NCI-H345 treated with DMSO at 0.1 percent for 48 hours (cell line): Measurements from ENCODE around the gene NDUFS3.

Source experiments
- DNase-seq: peaks from one replicate; lab custom pipeline; 2025; ENCODE audit not compliant: unreplicated experiment; lab: John Stamatoyannopoulos, UW

Gene NDUFS3

DNA sequence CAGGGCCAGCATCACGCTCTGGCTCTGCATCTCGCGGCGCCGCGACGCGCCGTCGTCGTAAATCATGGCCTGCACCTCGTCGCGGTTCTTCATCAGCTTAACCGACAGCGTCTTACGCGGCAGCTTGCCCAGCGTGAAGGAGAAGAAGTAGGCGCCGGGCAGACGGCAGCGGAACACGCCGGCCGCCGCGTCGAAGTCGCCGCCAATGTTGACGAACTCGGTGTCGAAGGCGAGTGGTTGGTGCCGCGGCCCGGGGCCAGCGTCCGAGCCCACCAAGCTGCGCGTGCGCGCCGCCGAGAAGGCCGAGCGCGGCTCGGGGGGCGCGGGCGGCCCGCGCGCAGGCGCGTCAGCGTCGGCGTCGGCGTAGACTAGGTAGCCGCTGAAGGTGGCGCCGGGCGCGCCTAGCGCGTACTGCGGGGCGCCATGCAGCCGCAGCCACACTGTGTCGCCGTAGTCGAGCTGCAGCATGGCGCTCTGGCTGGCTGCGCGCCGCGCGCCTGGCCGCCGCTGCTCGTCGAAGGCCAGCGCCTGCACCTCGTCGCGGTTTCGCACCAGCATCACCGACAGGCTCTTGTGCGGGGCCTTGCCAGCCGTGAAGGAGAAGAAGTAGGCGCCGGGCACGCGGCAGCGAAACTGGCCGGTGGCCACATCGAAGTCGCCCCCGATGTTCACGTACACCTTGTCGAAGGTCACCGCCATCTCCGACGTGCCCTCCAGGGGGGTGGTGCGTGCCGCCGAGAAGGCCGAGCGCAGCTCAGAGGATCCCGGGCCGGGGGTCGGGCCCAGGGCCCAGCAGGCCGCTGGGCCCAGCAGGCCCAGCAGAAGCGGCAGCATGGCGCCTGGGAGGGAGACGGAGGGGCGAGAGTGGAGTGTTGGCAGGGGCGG lies 11.3 kb downstream of the NDUFS3 start:
- DNase-seq, result no peak

DNA sequence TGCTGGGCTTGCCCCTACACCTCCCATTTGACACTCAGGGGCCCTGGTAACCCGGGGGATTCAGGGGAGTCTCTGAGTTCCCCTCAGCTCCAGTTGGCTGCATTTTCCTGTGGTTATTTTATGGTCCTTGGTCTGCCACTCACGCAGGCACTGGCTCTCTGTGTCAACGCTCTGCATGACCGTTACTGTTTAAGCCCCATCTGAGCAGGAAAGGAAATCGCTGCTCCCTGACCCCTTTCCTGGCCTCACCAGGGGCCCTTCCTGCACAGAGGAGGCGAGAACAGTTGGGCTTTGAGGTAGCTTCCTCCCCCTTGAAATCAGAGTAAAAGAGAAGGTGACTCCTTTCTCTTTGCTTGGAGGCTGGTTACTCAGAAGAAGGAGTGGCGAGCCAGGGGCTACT lies 12.9 kb downstream of the NDUFS3 start:
- DNase-seq, result no peak

DNA sequence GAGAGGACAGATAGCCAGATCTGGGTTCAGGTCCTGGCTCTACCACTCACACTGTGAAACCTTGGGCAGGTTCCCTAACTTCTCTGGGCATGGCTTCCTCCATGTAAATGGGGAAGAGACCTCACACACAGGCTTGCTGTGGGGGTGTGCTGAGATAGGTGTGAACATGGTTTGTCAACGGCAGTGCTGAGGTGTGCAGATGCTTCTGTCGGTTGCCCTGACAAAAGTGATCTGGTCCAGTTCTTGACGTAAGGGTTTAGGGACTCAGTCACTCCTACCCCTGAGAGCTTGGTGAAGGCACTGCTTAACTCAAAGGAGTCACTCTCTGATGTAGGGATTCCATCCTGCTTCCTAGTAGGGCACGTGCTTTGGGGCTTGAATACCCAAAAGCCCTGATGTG lies 13.4 kb downstream of the NDUFS3 start:
- DNase-seq, result no peak

DNA sequence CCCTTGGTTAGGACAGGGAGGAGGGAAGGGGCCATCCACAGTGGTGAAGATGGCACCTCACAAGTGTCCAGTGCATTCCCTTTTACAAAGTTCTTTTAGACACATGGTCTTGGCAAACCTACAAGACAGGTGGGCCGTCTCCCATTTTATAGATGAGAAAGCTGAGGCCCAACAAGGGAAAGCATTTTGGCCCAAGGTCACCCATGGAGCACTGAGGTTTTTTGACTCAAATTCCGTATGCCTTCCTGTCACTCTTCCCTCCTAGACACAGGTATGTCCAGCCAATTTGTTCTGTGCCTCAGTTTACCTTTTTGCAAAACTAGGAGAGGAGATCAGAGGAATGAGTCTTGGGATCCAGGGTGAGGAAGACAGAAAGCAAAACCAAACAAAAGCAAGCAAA lies 14.1 kb downstream of the NDUFS3 start:
- DNase-seq, result no peak

DNA sequence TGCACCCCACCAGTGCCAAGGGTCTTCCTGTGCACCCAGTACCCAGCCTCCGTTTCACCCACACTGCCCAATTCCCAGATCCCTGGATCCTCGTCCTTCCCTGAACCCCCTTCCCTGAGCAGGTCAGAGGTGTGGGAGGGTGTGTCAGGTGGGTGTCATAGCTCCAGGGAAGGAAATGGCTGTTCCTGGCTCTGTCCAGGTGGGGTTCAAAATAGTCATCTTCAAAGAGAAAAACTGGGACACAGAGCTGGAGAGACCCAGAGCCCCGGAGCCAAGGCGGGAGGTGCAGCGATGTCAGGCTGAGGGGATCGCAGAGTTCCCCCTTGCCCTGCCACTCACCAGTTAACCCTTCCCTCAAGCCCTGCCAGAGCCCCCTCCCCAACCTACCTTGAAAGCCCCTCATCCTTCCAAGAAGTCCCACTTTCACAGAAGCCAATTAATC lies 14.6 kb downstream of the NDUFS3 start:
- no peak for DNase-seq

DNA sequence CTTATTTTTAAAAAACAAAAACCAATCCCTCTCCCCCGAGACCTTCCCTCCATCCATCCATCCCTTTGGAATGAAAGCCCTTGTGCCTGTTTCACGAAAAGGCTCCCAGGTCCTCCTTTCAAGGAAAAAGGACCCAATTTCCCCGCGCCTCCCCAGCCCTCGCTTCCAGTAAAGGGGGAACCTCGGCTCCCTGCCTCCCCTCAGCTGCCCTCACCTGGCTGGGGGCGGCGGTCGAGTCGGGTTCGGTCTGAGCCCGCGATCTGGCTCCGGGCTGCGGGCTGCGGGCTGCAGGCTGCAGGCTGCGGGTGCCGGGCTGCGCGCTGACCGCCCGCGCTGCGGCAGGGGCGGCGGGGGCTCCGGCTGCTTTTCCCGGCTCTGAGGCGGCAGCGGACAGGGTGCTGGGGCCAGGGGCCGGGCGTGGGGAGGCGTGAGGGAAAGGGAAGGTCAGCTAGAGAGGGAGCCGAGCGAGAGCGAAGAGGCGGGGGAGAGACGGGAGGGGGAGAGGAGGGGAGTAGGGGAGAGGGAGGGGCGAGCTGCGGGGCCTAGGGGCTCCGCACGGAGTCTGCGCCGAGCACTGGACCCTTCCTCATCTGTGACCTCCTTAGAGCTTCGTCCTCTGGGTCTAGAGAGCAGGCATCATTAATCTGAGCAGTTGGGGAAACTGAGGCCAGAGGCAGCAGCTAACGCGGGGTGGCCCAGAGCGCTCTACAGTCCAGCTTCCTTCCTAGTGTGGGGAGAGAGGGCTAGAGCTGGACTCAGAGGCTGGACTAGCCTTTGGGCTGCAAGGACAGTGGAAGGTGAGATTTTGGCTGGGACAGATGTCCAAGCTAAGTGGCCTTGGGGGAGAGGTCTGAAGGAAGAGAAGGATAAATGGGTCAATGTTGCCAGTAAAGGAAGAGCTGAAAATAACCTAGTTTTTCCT lies 15.3 kb downstream of the NDUFS3 start, which contains the start of gene C1QTNF4:
TSS of gene C1QTNF4 (minus strand) at position 478 of the 922 bp plus-strand sequence. CDS start 3,601 bp downstream, outside the sequence.
- DNase-seq, result no peak

DNA sequence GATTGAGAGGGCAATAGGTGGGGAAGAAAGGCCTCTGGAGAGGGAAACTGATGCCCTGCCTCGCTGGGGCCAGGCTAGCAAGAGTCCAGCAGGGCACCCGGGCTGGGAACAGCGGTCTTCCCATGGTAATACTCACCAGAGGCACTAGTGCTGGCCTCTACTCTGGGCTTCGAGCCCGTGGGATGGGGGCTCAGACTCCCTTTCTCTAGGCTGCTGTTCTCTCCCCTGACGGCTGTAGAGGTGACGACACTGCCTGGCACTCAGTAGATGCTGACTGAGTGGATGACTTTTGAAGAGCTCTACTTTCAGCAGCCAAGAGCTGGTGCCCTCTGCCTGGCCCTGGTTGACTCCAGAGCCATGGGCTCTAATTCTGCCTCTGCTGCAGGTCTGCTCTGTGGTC lies 16.2 kb downstream of the NDUFS3 start:
- no peak for DNase-seq

DNA sequence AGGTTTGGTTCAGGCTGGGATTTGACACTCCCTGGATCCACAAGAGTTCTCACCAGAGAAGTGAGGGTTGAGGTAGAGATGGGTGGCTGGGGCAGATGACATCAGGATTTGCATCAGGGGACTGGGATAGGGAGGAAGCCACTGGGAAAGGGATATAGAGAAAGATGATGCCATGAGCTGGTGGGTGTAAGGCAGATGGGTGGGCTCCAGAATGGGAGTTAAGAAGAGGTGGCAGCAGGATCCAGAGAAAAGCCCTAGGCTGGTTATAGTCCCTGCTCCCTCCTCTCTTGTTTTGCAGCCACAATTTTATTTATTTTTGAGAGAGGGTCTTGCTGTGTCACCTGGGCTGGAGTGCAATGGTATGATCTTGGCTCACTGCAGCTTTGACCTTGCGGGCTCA lies 17.1 kb downstream of the NDUFS3 start:
- no peak for DNase-seq

DNA sequence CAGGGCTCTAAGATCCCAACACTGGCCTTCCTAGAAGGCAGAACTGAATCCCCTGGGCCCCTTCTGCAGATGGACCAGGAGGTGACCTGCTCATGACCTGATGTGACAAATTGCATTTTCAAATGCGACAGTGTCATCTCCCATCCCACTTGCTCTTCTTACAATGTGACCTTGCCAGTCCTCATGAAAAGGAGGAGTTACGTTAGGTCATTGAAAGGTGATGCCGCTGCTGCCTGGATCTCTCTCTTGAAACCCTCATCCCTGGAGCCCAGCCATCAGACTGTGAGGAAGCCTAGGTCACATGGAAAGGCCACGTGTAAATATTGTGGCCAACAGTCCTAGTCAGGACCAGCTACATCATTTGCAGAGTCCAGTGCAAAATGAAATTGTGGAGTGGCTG lies 21.0 kb downstream of the NDUFS3 start:
- DNase-seq, result no peak

DNA sequence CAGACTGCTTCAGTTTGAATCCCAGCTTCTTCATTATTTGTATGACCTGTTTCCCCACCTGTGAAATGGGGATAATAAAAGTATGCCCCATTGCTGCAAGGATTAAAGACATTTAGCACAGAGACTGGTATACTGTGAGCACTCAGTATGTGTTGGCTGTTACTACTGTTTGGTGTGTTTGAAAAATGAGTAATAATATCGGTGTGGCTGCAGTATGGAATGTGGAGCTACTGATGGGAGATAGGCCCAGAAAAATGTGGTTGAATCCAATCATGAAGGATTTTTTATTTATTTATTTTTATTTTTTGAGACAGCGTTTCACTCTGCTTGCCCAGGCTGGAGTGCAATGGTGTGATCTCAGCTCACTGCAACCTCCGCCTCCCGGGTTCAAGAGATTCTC lies 24.4 kb downstream of the NDUFS3 start:
- DNase-seq, result no peak

DNA sequence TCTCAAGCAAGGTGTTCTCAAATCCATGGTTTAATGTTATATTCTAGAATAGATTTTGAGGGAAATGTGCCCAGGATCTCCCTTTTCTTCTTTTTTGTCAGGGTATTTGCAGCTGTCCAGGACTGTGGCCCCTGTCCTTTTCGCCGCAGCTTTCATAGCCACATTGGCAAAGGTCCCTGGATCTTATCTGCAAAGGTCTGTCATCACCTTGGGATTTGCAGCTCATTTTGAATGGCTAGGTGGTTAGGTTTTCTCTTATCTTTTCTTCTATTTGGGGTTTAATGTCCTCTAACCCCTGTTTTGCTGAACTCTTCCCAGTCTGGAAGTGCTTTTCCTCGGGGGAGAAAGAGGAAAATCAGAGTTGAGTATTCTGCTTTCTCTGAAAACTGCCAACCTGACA lies 27.0 kb downstream of the NDUFS3 start:
- DNase-seq, result no peak

DNA sequence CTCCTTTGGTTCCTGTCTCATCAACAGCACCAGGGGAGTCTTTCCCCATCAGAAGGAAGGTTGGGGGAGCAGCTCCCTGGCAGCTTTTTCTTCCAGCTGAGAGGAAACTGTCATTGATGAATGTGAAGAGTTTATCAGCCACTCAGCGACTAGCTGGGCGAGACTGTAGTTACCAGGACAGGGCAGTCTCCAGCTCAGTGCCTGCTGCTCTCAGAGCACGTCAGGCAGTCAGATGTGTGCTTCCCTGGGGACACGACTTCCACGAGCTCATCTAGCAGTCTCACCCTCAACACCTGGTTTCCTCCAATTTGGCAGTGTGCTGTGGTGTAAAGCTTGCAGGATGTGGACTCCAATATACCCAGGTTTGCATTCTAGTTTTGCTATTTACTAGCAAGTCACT lies 27.9 kb downstream of the NDUFS3 start:
- DNase-seq, result no peak

DNA sequence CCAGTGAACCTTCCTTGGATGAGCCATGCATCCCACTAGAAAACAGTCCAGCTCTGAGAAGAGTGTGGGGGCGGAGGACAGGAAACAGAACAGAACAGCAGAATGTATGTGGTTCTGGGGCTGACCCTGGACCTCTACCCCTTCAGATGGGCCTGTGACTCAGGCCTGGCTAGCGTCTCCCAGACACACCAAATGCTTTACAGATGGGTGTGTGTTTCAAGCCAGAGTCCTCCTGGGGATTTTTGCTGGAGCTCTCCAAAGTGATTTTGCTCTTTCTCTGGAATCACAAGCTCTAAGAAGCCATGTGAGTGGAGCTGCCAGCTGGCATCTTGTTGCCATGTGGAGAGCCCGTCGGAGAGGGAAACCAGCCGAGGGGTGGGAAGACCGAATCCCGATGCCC lies 28.5 kb downstream of the NDUFS3 start:
- DNase-seq, result no peak

DNA sequence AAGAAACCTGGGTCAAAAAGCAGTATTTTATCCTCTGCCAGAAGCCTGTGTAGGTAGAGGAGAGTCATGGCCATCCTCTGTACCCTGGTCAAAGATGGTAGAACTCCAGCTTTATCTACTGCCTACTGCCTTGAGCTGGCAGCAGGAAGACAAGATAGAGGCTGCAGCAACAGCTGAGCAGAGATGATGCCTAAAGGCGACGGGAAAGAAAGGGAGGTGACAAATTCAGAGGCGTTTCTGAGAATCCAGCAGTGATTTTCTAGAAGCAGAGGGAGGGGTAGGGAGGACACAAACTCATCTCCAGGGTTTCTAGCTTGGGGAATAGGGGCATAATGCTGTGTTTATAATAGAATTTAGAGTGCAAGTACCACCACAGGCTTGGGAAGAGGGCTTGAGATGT lies 30.8 kb downstream of the NDUFS3 start:
- no peak for DNase-seq

DNA sequence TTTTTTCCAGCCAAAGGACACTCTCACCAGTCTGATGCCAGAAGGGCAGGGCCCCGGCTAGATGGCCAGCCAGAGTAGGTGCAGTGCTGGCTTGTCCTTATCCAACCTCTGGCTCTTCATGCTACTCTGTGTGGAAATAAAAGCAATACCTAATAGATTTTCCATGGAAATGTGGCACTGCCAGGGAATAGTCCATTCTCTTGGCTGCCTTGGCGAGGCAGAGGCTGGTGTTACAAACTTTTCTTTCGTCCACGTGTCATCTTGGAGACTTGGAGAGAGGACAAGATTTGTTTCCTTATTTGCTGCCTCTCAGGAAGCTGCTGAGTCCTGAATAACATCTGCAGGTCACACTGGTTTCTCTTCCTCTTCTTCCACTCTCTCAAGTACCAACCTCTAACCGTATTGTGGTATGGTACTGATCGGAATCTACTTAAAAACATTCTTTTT lies 32.5 kb downstream of the NDUFS3 start:
- DNase-seq, result no peak

DNA sequence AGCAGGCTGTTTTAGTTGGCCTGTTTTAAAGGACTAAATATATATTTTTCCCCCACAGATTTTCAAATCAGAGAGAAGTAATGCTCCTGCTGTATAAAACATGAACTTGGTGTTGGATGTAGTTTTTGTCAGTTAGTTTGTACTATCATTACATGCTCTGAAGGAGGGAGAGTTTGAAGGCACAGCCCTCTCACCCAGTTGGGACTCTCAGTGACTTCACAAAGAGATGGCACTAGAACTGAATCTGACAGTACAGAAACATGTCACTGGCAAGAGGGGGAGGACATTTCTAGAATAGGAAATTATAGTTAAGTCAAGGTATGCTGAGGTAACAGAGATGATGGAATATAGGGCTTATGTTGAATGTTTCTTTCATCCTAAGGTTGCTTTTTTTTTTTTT lies 36.4 kb downstream of the NDUFS3 start:
- DNase-seq, result no peak

DNA sequence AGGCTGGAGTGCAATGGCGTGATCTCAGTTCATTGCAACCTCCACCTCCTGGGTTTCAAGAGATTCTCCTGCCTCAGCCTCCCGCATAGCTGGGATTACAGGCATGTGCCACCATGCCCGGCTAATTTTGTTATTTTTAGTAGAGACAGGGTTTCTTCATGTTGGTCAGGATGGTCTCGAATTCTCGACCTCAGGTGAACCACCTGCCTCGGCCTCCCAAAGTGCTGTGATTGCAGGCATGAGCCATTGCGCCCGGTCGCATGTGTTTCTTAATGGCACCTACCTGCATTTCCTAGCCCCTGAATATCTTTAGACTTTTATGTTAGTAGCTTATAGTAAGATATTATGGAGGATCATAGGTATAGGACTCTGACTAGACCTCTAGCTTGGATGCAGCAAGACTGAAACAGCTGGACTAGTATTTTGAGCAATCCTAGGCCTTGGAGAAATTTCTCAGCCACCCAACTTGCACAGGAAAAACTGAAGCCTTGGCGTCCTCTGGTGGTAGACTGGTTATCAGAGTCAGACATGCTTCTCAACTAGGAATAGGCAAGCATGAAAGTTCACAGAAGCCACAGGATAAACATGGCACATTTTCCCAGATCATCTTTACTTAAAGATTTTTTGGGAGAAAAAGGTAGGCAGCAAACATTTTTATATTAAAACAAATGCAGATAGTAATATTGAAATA lies 38.0 kb downstream of the NDUFS3 start:
- no peak for DNase-seq

DNA sequence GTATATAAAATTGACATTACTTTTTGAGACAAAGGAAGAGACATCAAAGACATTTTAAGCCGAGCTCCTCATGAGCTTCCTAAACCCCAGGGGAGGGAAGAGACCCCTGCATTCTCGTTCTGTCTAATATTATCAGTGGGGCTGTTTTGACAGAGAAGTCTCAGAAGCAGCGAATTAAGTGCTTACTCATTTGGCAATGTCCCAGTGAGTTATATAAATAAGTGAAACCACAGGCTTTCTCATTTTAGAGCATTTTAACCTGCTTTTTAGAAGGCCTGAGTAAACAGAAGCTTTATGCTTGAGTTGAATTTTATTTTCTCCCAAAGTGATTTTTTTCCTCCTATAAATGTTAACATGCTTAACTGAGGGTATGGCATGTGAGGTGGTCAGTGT lies 38.5 kb downstream of the NDUFS3 start:
- DNase-seq, result no peak

DNA sequence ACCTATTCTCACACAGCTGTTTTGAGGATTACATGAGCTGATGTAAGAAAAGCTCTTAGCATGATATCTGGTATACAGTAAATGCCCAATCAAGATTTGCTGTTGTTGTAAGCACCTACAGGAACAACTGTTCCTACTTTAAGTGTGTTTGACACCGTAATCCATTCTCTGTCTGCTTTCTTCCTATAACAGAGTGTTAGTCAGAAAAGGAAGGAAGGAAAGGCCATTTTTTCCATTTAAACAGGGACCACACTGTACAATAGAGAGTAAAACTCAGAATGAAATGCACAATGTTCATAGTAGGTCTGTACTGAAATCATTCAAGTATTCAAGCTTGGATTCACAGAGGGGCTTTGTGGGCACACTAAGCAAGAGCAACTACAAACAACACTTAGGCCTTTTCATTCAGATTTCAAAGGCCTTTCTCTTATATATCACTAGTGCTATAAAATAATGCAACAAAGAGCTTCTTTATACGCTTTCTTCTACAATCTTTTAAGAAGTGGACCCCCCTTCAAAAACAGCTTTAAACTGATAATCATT lies 42.0 kb downstream of the NDUFS3 start:
- no peak for DNase-seq

DNA sequence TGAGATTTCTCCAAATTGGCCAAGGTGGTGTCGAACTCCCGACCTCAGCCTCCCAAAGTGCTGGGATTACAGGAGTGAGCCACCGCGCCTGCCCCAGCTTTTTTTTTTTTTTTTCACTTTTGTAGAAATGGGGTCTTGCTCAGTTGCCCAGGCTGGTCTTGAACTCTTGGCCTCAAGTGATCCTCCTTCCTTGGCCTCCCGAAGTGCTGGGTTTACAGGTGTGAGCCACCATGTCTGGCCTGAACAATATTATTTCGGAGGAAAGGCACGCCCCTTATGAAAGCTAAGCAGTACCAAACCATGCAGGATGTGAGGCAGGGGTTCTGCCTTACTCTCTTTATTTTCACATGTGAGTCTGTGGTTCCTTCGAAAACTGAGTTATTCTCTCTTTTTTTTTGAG lies 47.4 kb downstream of the NDUFS3 start:
- DNase-seq, result no peak

DNA sequence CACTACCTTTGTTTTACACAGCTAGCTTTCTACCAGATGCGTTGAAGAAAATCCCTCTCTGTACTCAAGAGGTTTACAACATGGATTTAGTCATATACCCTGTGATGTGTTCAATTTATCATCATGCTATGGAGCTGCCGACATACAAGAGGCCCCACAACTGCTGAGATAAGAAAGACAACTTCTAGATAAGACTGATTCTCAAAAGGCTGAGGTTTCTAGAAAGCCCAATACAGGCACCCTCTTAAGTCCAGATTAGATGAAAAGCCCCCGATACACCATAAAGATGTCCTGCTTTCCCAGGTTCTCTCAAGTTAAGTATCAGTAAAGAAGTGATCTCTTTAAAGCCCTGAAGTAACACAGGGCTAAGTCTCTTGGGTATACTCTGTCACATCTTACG lies 49.2 kb downstream of the NDUFS3 start:
- no peak for DNase-seq
